Measurements from ENCODE around the gene CCL27.

DNA sequence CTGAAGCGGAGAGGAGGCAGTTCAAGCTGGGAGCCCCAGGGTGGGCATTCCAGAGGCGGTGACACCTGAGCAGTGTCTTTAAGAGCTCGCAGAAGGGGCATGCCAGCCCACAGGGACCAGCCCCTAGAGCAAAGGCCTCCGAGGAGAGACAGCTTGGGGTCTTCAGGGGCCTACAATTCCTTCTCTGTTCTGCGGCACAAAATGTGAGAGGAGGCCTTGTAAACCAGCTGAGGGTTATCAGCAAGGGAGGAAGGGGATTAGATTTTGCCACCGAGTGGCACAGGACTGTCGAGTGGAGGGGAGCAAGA lies 24.4 kb downstream of the CCL27 start:
- TF ChIP-seq, protein P1, sequence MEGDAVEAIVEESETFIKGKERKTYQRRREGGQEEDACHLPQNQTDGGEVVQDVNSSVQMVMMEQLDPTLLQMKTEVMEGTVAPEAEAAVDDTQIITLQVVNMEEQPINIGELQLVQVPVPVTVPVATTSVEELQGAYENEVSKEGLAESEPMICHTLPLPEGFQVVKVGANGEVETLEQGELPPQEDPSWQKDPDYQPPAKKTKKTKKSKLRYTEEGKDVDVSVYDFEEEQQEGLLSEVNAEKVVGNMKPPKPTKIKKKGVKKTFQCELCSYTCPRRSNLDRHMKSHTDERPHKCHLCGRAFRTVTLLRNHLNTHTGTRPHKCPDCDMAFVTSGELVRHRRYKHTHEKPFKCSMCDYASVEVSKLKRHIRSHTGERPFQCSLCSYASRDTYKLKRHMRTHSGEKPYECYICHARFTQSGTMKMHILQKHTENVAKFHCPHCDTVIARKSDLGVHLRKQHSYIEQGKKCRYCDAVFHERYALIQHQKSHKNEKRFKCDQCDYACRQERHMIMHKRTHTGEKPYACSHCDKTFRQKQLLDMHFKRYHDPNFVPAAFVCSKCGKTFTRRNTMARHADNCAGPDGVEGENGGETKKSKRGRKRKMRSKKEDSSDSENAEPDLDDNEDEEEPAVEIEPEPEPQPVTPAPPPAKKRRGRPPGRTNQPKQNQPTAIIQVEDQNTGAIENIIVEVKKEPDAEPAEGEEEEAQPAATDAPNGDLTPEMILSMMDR (conservative IDR thresholded peaks at IDR 0.05; ENCODE audit: low read length): no peak
- TF ChIP-seq EZH2phosphoT487 (IDR thresholded peaks at IDR 0.05; ENCODE audit: borderline replicate concordance): no peak
